Astrocyte (in vitro differentiated cells and primary cell): ENCODE results near the gene PDZD7. TPM values are rescaled to one million over a fixed set of nuclear protein-coding genes. Genes with fewer than 3 reads are reported as not detected.
A peak's percentile ranks its signal among the peaks of the same experiment; 100 is the strongest.

Experiments used
- DNase-seq: peaks from one replicate; pipeline ENCODE4 v3.0.0-alpha.2; 2010; ENCODE audit warnings: low read depth
- FAIRE-seq: peaks from 2 replicates; lab custom pipeline; 2011; peaks lifted over from hg19 to GRCh38; lab: Jason Lieb, UNC
- H2AFZ ChIP-seq: 2 replicates; pipeline ENCODE4 v1.6.0; 2012; ENCODE audit warnings: low read depth, low read length, inconsistent platforms
- H3K27ac ChIP-seq: 2 replicates; pipeline ENCODE4 v1.5.1; 2011; ENCODE audit warnings: low read depth, low read length, inconsistent platforms
- H3K27me3 ChIP-seq: 2 replicates; pipeline ENCODE4 v1.6.0; 2011; ENCODE audit warnings: low read length, inconsistent platforms; ENCODE audit not compliant: insufficient read depth
- H3K36me3 ChIP-seq: 2 replicates; pipeline ENCODE4 v1.5.1; 2011; ENCODE audit warnings: low read length, inconsistent platforms; ENCODE audit not compliant: insufficient read depth
- H3K4me1 ChIP-seq: 2 replicates; pipeline ENCODE4 v1.5.1; 2011; ENCODE audit warnings: low read length, inconsistent platforms; ENCODE audit not compliant: insufficient read depth
- H3K4me2 ChIP-seq: 2 replicates; pipeline ENCODE4 v1.6.0; 2012; ENCODE audit warnings: low read length, inconsistent platforms
- H3K4me3 ChIP-seq: 2 replicates; pipeline ENCODE4 v1.5.1; 2011; ENCODE audit warnings: low read depth, mild to moderate bottlenecking, low read length, inconsistent platforms; ENCODE audit not compliant: insufficient read depth
- H3K79me2 ChIP-seq: 2 replicates; pipeline ENCODE4 v1.6.0; 2012; ENCODE audit warnings: mild to moderate bottlenecking, low read length, inconsistent platforms; ENCODE audit not compliant: insufficient read depth
- H3K9ac ChIP-seq: 2 replicates; pipeline ENCODE4 v1.6.0; 2012; ENCODE audit warnings: mild to moderate bottlenecking, low read length, inconsistent platforms
- H3K9me3 ChIP-seq: 2 replicates; pipeline ENCODE4 v1.5.1; 2012; ENCODE audit warnings: low read depth, mild to moderate bottlenecking, low read length, inconsistent platforms; ENCODE audit not compliant: insufficient read depth
- H4K20me1 ChIP-seq: 2 replicates; pipeline ENCODE4 v1.6.0; 2012; ENCODE audit warnings: low read length, inconsistent platforms; ENCODE audit not compliant: insufficient read depth
- H3K27ac Mint-ChIP-seq: one replicate; pipeline ENCODE4 v1.8.0; 2021; ENCODE audit warnings: mild to moderate bottlenecking, mixed read lengths; ENCODE audit not compliant: unreplicated experiment
- H3K27me3 Mint-ChIP-seq: one replicate; pipeline ENCODE4 v1.8.0; 2021; ENCODE audit warnings: low read depth, mixed read lengths; ENCODE audit not compliant: unreplicated experiment
- H3K36me3 Mint-ChIP-seq: one replicate; pipeline ENCODE4 v1.8.0; 2021; ENCODE audit warnings: low read depth, mixed read lengths; ENCODE audit not compliant: unreplicated experiment
- H3K4me1 Mint-ChIP-seq: one replicate; pipeline ENCODE4 v1.8.0; 2021; ENCODE audit warnings: low read depth, mixed read lengths; ENCODE audit not compliant: unreplicated experiment
- H3K4me3 Mint-ChIP-seq: one replicate; pipeline ENCODE4 v1.8.0; 2021; ENCODE audit warnings: mild to moderate bottlenecking, moderate library complexity, mixed read lengths; ENCODE audit not compliant: unreplicated experiment
- H3K9me3 Mint-ChIP-seq: one replicate; pipeline ENCODE4 v1.8.0; 2021; ENCODE audit warnings: mild to moderate bottlenecking, mixed read lengths; ENCODE audit not compliant: unreplicated experiment
- CTCF ChIP-seq: IDR thresholded peaks from 2 replicates; pipeline ENCODE4 v1.5.1; 2011; ENCODE audit warnings: low read depth, mild to moderate bottlenecking, inconsistent platforms, low read length, moderate library complexity; ENCODE audit not compliant: insufficient read depth
- EZH2 ChIP-seq: IDR thresholded peaks from 2 replicates; pipeline ENCODE4 v1.6.1; 2012; ENCODE audit warnings: mild to moderate bottlenecking, low read length, inconsistent platforms; ENCODE audit not compliant: insufficient read depth
- total RNA-seq: library from RNA; stranded (reverse); gene quantifications from 2 replicates; pipeline ENCODE4 v1.2.1, GENCODE V29; 2021

PDZD7 gene
- total RNA-seq, 1 donor from 2014 or later = 4.5 TPM

GRCh38 chr10:101062232-101063049 is 31.5 kb upstream of the PDZD7 start:
- H3K79me2 ChIP-seq = peaks cover 19% of the 10 kb centered on the region
- Mint-ChIP-seq H3K4me1 (peaks cover 16% of the 10 kb centered on the region), H3K27me3 (peaks cover 24% of the 10 kb centered on the region), H3K27ac (peak overlapping the region; percentile 95), H3K4me3 (peak overlapping the region; percentile 85), H3K9me3 (no peaks in the 10 kb centered on the region), H3K36me3 (peaks cover 5% of the 10 kb centered on the region)
- peak overlapping the region; percentile 95 for H3K4me2 ChIP-seq
- no peak for DNase-seq
- H3K36me3 ChIP-seq = no peaks in the 10 kb centered on the region
- TF ChIP-seq EZH2 (no peak), CTCF (no peak)
- H4K20me1 ChIP-seq = no peaks in the 10 kb centered on the region
- peak overlapping the region; percentile 25 for H3K9ac ChIP-seq
- no peak for FAIRE-seq
- H3K27me3 ChIP-seq = peaks cover 4% of the 10 kb centered on the region
- H3K9me3 ChIP-seq = no peaks in the 10 kb centered on the region
- peaks cover 48% of the 10 kb centered on the region for H3K4me1 ChIP-seq
- H3K4me3 ChIP-seq = peak overlapping the region; percentile 93
- no peak overlapping the region for H3K27ac ChIP-seq
- H2AFZ ChIP-seq = peak overlapping the region; percentile 60

- H3K27me3 ChIP-seq = peaks cover 4% of the 10 kb centered on the region
- Mint-ChIP-seq H3K27me3 (peaks cover 26% of the 10 kb centered on the region), H3K36me3 (peaks cover 5% of the 10 kb centered on the region), H3K4me1 (peaks cover 16% of the 10 kb centered on the region), H3K4me3 (peak within 1 kb of the TSS; percentile 91), H3K27ac (peak within 1 kb of the TSS; percentile 95), H3K9me3 (no peaks in the 10 kb centered on the region)
- no peak for TF ChIP-seq CTCF
- TF ChIP-seq EZH2 = no peak
- DNase-seq (peak; percentile 55), FAIRE-seq (no peak)
- H3K36me3 ChIP-seq = no peaks in the 10 kb centered on the region
- H3K27ac ChIP-seq = peak within 1 kb of the TSS; percentile 99
- H3K4me1 ChIP-seq = peaks cover 43% of the 10 kb centered on the region
- H4K20me1 ChIP-seq = no peaks in the 10 kb centered on the region
- H3K9ac ChIP-seq = peak within 1 kb of the TSS; percentile 98
- H2AFZ ChIP-seq = peak within 1 kb of the TSS; percentile 97
- peak within 1 kb of the TSS; percentile 95 for H3K4me2 ChIP-seq
- H3K4me3 ChIP-seq = peak within 1 kb of the TSS; percentile 93
- peaks cover 24% of the 10 kb centered on the region for H3K79me2 ChIP-seq
- no peaks in the 10 kb centered on the region for H3K9me3 ChIP-seq
Measured at GRCh38 chr10:101061624-101062231, 30.8 kb upstream of the PDZD7 start, which contains the start of gene KAZALD1. Gene KAZALD1 (plus strand): TSS chr10:101061989. CDS start chr10:101062593, 604 bp downstream.
